ENCODE data around the gene URB2.

URB2 gene

GRCh38 chr1:229696385-229696784, 70.3 kb downstream of the URB2 start:
- Histone ChIP-seq H3K9me3 (ENCODE audit: control insufficient read depth, insufficient read depth, low read depth, low read length) (no peaks in the 10 kb centered on the region), H3K27ac (ENCODE audit: extremely low read depth, low read depth, low read length) (no peak overlapping the region), H3K36me3 (ENCODE audit: control insufficient read depth in 2 of 2, insufficient read depth in 1 of 2, low read length in 2 of 2) (no peaks in the 10 kb centered on the region), H3K4me3 (ENCODE audit: low read depth, low read length) (no peak overlapping the region), H3K4me1 (ENCODE audit: control insufficient read depth, insufficient read depth, low read length) (no peaks in the 10 kb centered on the region)
- ChIA-PET CTCF (no interaction called here), POLR2A (no interaction called here)
- TF ChIP-seq WT1 (tag by site-specific recombination; IDR thresholded peaks at IDR 0.05) = no peak
- TF ChIP-seq ZNF621 (tag by site-specific recombination; IDR thresholded peaks at IDR 0.05) = no peak
- no peak for TF ChIP-seq ZNF654 (tag by site-specific recombination; IDR thresholded peaks at IDR 0.05; ENCODE audit: low read depth)
- no peak for TF ChIP-seq ZNF776 (tag by site-specific recombination; IDR thresholded peaks at IDR 0.05; ENCODE audit: borderline replicate concordance)
- TF ChIP-seq IKZF3 (tag by site-specific recombination; IDR thresholded peaks at IDR 0.05) = no peak
- no peak for TF ChIP-seq ZFHX2 (tag by site-specific recombination; conservative IDR thresholded peaks at IDR 0.05)
- TF ChIP-seq, protein P1, sequence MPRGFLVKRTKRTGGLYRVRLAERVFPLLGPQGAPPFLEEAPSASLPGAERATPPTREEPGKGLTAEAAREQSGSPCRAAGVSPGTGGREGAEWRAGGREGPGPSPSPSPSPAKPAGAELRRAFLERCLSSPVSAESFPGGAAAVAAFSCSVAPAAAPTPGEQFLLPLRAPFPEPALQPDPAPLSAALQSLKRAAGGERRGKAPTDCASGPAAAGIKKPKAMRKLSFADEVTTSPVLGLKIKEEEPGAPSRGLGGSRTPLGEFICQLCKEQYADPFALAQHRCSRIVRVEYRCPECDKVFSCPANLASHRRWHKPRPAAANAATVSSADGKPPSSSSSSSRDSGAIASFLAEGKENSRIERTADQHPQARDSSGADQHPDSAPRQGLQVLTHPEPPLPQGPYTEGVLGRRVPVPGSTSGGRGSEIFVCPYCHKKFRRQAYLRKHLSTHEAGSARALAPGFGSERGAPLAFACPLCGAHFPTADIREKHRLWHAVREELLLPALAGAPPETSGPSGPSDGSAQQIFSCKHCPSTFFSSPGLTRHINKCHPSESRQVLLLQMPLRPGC (tag by site-specific recombination; IDR thresholded peaks at IDR 0.05) = no peak
- no peak for TF ChIP-seq ZBTB10 (tag by site-specific recombination; IDR thresholded peaks at IDR 0.05)
- TF ChIP-seq ZNF157 (tag by site-specific recombination; IDR thresholded peaks at IDR 0.05) = no peak
- no peak for TF ChIP-seq ZNF830 (tag by site-specific recombination; IDR thresholded peaks at IDR 0.05; ENCODE audit: low read depth)
- no peak for TF ChIP-seq ZNF677 (tag by site-specific recombination; IDR thresholded peaks at IDR 0.05)
- TF ChIP-seq ZNF146 (tag by site-specific recombination; IDR thresholded peaks at IDR 0.05) = no peak
- TF ChIP-seq ZNF394 (tag by site-specific recombination; IDR thresholded peaks at IDR 0.05; ENCODE audit: borderline replicate concordance) = no peak
- TF ChIP-seq ZNF223 (tag by site-specific recombination; IDR thresholded peaks at IDR 0.05) = no peak
- TF ChIP-seq ZNF391 (tag by site-specific recombination; IDR thresholded peaks at IDR 0.05; ENCODE audit: borderline replicate concordance, low read depth) = no peak

DNA sequence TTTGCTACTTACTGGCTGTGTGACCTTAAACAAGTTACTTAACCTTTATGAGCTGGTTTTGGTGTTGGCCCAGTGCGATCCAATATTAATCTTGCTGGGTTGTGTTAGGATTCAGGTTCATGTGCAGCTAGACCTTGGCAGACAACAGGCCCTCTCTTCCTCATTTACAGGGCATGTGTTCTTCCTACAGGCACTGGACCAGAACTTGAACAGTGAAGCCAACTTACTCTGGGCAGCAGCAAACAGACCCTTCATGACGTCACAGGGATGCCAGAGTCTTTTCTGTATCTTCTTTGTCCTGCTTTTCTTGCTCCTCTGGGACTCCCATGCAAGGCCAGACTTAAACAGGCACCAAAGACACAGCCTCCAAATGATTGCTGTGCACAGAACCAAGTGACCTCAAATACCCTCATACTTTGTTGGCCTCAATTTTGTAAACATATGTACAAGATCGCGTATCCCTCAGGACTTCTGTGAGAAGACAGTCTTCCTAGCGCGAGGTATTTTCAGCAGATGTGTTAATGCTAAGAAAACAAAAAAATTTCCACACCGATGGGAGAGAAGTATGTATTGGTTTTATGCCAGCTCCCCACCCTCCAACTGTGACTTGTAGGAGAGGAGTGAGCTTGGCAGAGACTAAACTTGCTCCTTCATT, 73.7 kb downstream of the URB2 start:
- Histone ChIP-seq H3K9me3 (ENCODE audit: control insufficient read depth, insufficient read depth, low read depth, low read length) (no peaks in the 10 kb centered on the region), H3K36me3 (ENCODE audit: control insufficient read depth in 2 of 2, insufficient read depth in 1 of 2, low read length in 2 of 2) (no peaks in the 10 kb centered on the region), H3K4me3 (ENCODE audit: low read depth, low read length) (no peak overlapping the region), H3K27ac (ENCODE audit: extremely low read depth, low read depth, low read length) (no peak overlapping the region), H3K4me1 (ENCODE audit: control insufficient read depth, insufficient read depth, low read length) (no peaks in the 10 kb centered on the region)
- TF ChIP-seq ZNF654 (tag by site-specific recombination; IDR thresholded peaks at IDR 0.05; ENCODE audit: low read depth) (no peak), ZNF362 (tag by site-specific recombination; IDR thresholded peaks at IDR 0.05) (no peak), ZEB2 (tag by site-specific recombination; IDR thresholded peaks at IDR 0.05) (no peak), ZNF140 (tag by site-specific recombination; IDR thresholded peaks at IDR 0.05) (no peak), ZBTB8A (tag by site-specific recombination; IDR thresholded peaks at IDR 0.05) (no peak), KLF9 (tag by site-specific recombination; IDR thresholded peaks at IDR 0.05; ENCODE audit: low read depth) (no peak), SETDB1 (IDR thresholded peaks at IDR 0.05; ENCODE audit: insufficient read length, low read length) (no peak), WT1 (tag by site-specific recombination; IDR thresholded peaks at IDR 0.05) (no peak), ZNF26 (tag by site-specific recombination; IDR thresholded peaks at IDR 0.05) (no peak), ZNF660 (tag by site-specific recombination; IDR thresholded peaks at IDR 0.05) (no peak), ZNF626 (tag by site-specific recombination; IDR thresholded peaks at IDR 0.05) (no peak), ZNF350 (tag by site-specific recombination; IDR thresholded peaks at IDR 0.05) (no peak)
- TF ChIP-seq, protein P1 (tag by site-specific recombination; IDR thresholded peaks at IDR 0.05) = no peak
- ChIA-PET CTCF (interaction anchor here (0.7 to 1.5 kb wide), 2 partner anchors 11 to 12 kb away, joined by 3 read pairs; no protein-coding TSS in a partner anchor), POLR2A (interaction anchor here (1.1 kb wide), 1 partner anchor 10 kb away, joined by 3 read pairs; no protein-coding TSS in a partner anchor)
